ENCODE results near the gene PTGER4. TPM values are rescaled to one million over a fixed set of nuclear protein-coding genes. Genes with fewer than 3 reads are reported as not detected.
"Not testable (repeated sequence)": the region's sequence is repeated elsewhere in the genome, so short reads cannot be mapped to it uniquely, and the experiment has no call there.

The PTGER4 gene
- total RNA-seq = 19.4 TPM

- Histone ChIP-seq H3K27ac (peak within 1 kb of the TSS; percentile 84), H3K27me3 (no peaks in the 10 kb centered on the region), H3K9me3 (no peaks in the 10 kb centered on the region), H3K4me3 (peak within 1 kb of the TSS; percentile 69 to 81), H3K36me3 (no peaks in the 10 kb centered on the region), H3K4me1 (peaks cover 41% of the 10 kb centered on the region)
- no peak for DNase-seq (ENCODE audit: extremely low spot score in 2 of 2)
- TF ChIP-seq POLR2A (IDR thresholded peaks at IDR 0.05) (peak in 1 of 2 donors; percentile 92), POLR2AphosphoS5 (IDR thresholded peaks at IDR 0.05; ENCODE audit: insufficient read depth in 1 of 2, low read depth in 1 of 2) (peak in 1 of 2 donors; percentile 91), CTCF (IDR thresholded peaks at IDR 0.05) (no peak)
- intact Hi-C loops (cut with DNase I) = loop anchor here (10.0 kb wide), 2 partner anchors 965 to 1095 kb away; no protein-coding TSS in a partner anchor
Observed at GRCh38 chr5:40679913-40680681, at the start of gene PTGER4. Gene PTGER4, plus strand, starts transcription at chr5:40679915. Its CDS starts 1,079 bp downstream, at chr5:40680994.

- intact Hi-C loops (cut with DNase I) = no loop called here
- TF ChIP-seq CTCF (IDR thresholded peaks at IDR 0.05) (no peak), POLR2AphosphoS5 (IDR thresholded peaks at IDR 0.05; ENCODE audit: insufficient read depth in 1 of 2, low read depth in 1 of 2) (no peak), POLR2A (IDR thresholded peaks at IDR 0.05) (no peak)
- H3K4me3 ChIP-seq = no peak overlapping the region
Observed at GRCh38 chr5:40630126-40630525, 49.6 kb upstream of the PTGER4 start.

GRCh38 chr5:40631236-40631635, 48.5 kb upstream of the PTGER4 start:
- H3K27ac ChIP-seq = no peak overlapping the region
- no peak for DNase-seq (ENCODE audit: extremely low spot score in 2 of 2)
- no peak for TF ChIP-seq POLR2AphosphoS5 (IDR thresholded peaks at IDR 0.05; ENCODE audit: insufficient read depth in 1 of 2, low read depth in 1 of 2)
- no peak for TF ChIP-seq CTCF (IDR thresholded peaks at IDR 0.05)
- no peak for TF ChIP-seq POLR2A (IDR thresholded peaks at IDR 0.05)
- no peaks in the 10 kb centered on the region for H3K27me3 ChIP-seq
- H3K4me1 ChIP-seq = no peaks in the 10 kb centered on the region
- H3K9me3 ChIP-seq = no peaks in the 10 kb centered on the region
- H3K4me3 ChIP-seq = no peak overlapping the region
- intact Hi-C loops (cut with DNase I) = no loop called here
- H3K36me3 ChIP-seq = no peaks in the 10 kb centered on the region

More at GRCh38 chr5:40630126-40630525, 49.6 kb upstream of the PTGER4 start:
- no peaks in the 10 kb centered on the region for H3K27me3 ChIP-seq
- H3K4me1 ChIP-seq = no peaks in the 10 kb centered on the region
- no peak overlapping the region for H3K27ac ChIP-seq
- no peaks in the 10 kb centered on the region for H3K9me3 ChIP-seq
- DNase-seq (ENCODE audit: extremely low spot score in 2 of 2) = no peak
- H3K36me3 ChIP-seq = no peaks in the 10 kb centered on the region

- DNase-seq (ENCODE audit: extremely low spot score in 2 of 2) = no peak
- TF ChIP-seq POLR2AphosphoS5 (IDR thresholded peaks at IDR 0.05; ENCODE audit: insufficient read depth in 1 of 2, low read depth in 1 of 2) (no peak), CTCF (IDR thresholded peaks at IDR 0.05) (no peak), POLR2A (IDR thresholded peaks at IDR 0.05) (no peak)
- no peaks in the 10 kb centered on the region for H3K36me3 ChIP-seq
- no peak overlapping the region for H3K27ac ChIP-seq
- no peaks in the 10 kb centered on the region for H3K27me3 ChIP-seq
- H3K9me3 ChIP-seq = no peaks in the 10 kb centered on the region
- no peak overlapping the region for H3K4me3 ChIP-seq
- H3K4me1 ChIP-seq = no peaks in the 10 kb centered on the region
- intact Hi-C loops (cut with DNase I) = no loop called here
Observed at GRCh38 chr5:40634154-40634553, 45.6 kb upstream of the PTGER4 start.

- Histone ChIP-seq H3K36me3 (no peaks in the 10 kb centered on the region), H3K4me3 (no peak overlapping the region), H3K27ac (no peak overlapping the region), H3K4me1 (no peaks in the 10 kb centered on the region), H3K9me3 (no peaks in the 10 kb centered on the region), H3K27me3 (no peaks in the 10 kb centered on the region)
- intact Hi-C loops (cut with DNase I) = no loop called here
- no peak for DNase-seq (ENCODE audit: extremely low spot score in 2 of 2)
- TF ChIP-seq POLR2A (IDR thresholded peaks at IDR 0.05) (no peak), CTCF (IDR thresholded peaks at IDR 0.05) (no peak), POLR2AphosphoS5 (IDR thresholded peaks at IDR 0.05; ENCODE audit: insufficient read depth in 1 of 2, low read depth in 1 of 2) (no peak)
Observed at GRCh38 chr5:40634593-40634992, 45.1 kb upstream of the PTGER4 start.

- H3K4me3 ChIP-seq; H3K27ac ChIP-seq; H3K4me1 ChIP-seq; H3K36me3 ChIP-seq; DNase-seq (ENCODE audit: extremely low spot score in 2 of 2); H3K27me3 ChIP-seq; intact Hi-C loops (cut with DNase I); H3K9me3 ChIP-seq: not testable (repeated sequence)
Observed at GRCh38 chr5:40639531-40639930, 40.2 kb upstream of the PTGER4 start.
